HEK293 (cell line): ENCODE results near the gene ZNF524.
A peak's percentile ranks its signal among the peaks of the same experiment; 100 is the strongest.

Experiments used
- ATF2 ChIP-seq: fragments of 450-650 bp; formaldehyde crosslinking; IDR thresholded peaks from 2 replicates; pipeline ENCODE4 v1.5.1; 2016; ENCODE audit warnings: missing biosample characterization, missing genetic modification characterization, low read depth
- GLI4 ChIP-seq: fragments of 450-650 bp; formaldehyde crosslinking; IDR thresholded peaks from 2 replicates; pipeline ENCODE4 v1.5.1; 2016; ENCODE audit warnings: missing biosample characterization, missing genetic modification characterization
- KLF17 ChIP-seq: fragments of 450-650 bp; formaldehyde crosslinking; IDR thresholded peaks from 2 replicates; pipeline ENCODE4 v1.5.1; 2016; ENCODE audit warnings: missing biosample characterization, missing genetic modification characterization
- KLF7 ChIP-seq: fragments of 450-650 bp; formaldehyde crosslinking; IDR thresholded peaks from 2 replicates; pipeline ENCODE4 v1.5.1; 2016; ENCODE audit warnings: missing biosample characterization, missing genetic modification characterization, borderline replicate concordance
- KLF8 ChIP-seq: fragments of 450-650 bp; formaldehyde crosslinking; IDR thresholded peaks from 2 replicates; pipeline ENCODE4 v1.5.1; 2016; ENCODE audit warnings: missing biosample characterization, missing genetic modification characterization
- KLF9 ChIP-seq: fragments of 450-650 bp; formaldehyde crosslinking; IDR thresholded peaks from 2 replicates; pipeline ENCODE4 v1.5.1; 2016; ENCODE audit warnings: missing biosample characterization, missing genetic modification characterization, low read depth
- OSR2 ChIP-seq: fragments of 450-650 bp; formaldehyde crosslinking; IDR thresholded peaks from 2 replicates; pipeline ENCODE4 v1.5.1; 2016; ENCODE audit warnings: missing biosample characterization, missing genetic modification characterization
- REPIN1 ChIP-seq: fragments of 450-650 bp; formaldehyde crosslinking; IDR thresholded peaks from 2 replicates; pipeline ENCODE4 v1.5.1; 2017; ENCODE audit warnings: missing biosample characterization, missing genetic modification characterization, low read depth
- SETDB1 ChIP-seq: IDR thresholded peaks from one replicate; pipeline ENCODE4 v1.6.1; 2017; ENCODE audit warnings: mild to moderate bottlenecking, low read length, moderate library complexity, mixed read lengths; ENCODE audit not compliant: insufficient read length
- SP3 ChIP-seq: fragments of 450-650 bp; formaldehyde crosslinking; IDR thresholded peaks from 2 replicates; pipeline ENCODE4 v1.5.1; 2016; ENCODE audit warnings: missing biosample characterization, missing genetic modification characterization
- TSHZ1 ChIP-seq: fragments of 450-650 bp; formaldehyde crosslinking; IDR thresholded peaks from 2 replicates; pipeline ENCODE4 v1.5.1; 2016; ENCODE audit warnings: missing biosample characterization, missing genetic modification characterization, borderline replicate concordance
- WT1 ChIP-seq: fragments of 450-650 bp; formaldehyde crosslinking; IDR thresholded peaks from 2 replicates; pipeline ENCODE4 v1.5.1; 2016; ENCODE audit warnings: missing biosample characterization, missing genetic modification characterization
- YY1 ChIP-seq: fragments of 450-650 bp; formaldehyde crosslinking; IDR thresholded peaks from 2 replicates; pipeline ENCODE4 v1.5.1; 2018; ENCODE audit warnings: missing biosample characterization, missing genetic modification characterization
- ZEB2 ChIP-seq: fragments of 450-650 bp; formaldehyde crosslinking; IDR thresholded peaks from 2 replicates; pipeline ENCODE4 v1.5.1; 2016; ENCODE audit warnings: missing biosample characterization, missing genetic modification characterization
- ZFP69B ChIP-seq: fragments of 450-650 bp; formaldehyde crosslinking; IDR thresholded peaks from 2 replicates; pipeline ENCODE4 v1.5.1; 2016; ENCODE audit warnings: missing biosample characterization, missing genetic modification characterization
- ZNF148 ChIP-seq: fragments of 450-650 bp; formaldehyde crosslinking; IDR thresholded peaks from 2 replicates; pipeline ENCODE4 v1.5.0; 2017; ENCODE audit warnings: missing biosample characterization, missing genetic modification characterization, borderline replicate concordance
- ZNF157 ChIP-seq: fragments of 450-650 bp; formaldehyde crosslinking; IDR thresholded peaks from 2 replicates; pipeline ENCODE4 v1.5.1; 2016; ENCODE audit warnings: missing biosample characterization, missing genetic modification characterization
- ZNF214 ChIP-seq: fragments of 450-650 bp; formaldehyde crosslinking; IDR thresholded peaks from 2 replicates; pipeline ENCODE4 v1.5.1; 2017; ENCODE audit warnings: missing biosample characterization, mild to moderate bottlenecking, missing genetic modification characterization, borderline replicate concordance
- ZNF239 ChIP-seq: fragments of 450-650 bp; formaldehyde crosslinking; IDR thresholded peaks from 2 replicates; pipeline ENCODE4 v1.5.1; 2016; ENCODE audit warnings: missing biosample characterization, missing genetic modification characterization
- ZNF24 ChIP-seq: fragments of 450-650 bp; formaldehyde crosslinking; IDR thresholded peaks from 2 replicates; pipeline ENCODE4 v1.5.1; 2016; ENCODE audit warnings: missing biosample characterization, missing genetic modification characterization
- ZNF280D ChIP-seq: fragments of 450-650 bp; formaldehyde crosslinking; IDR thresholded peaks from 2 replicates; pipeline ENCODE4 v1.5.1; 2016; ENCODE audit warnings: missing biosample characterization, missing genetic modification characterization
- ZNF335 ChIP-seq: fragments of 450-650 bp; formaldehyde crosslinking; conservative IDR thresholded peaks from 2 replicates; pipeline ENCODE4 v1.5.1; 2016; ENCODE audit warnings: missing biosample characterization, missing genetic modification characterization
- ZNF37A ChIP-seq: fragments of 450-650 bp; IDR thresholded peaks from 2 replicates; pipeline ENCODE4 v1.5.1; 2018; ENCODE audit warnings: missing biosample characterization, missing genetic modification characterization
- ZNF398 ChIP-seq: fragments of 450-650 bp; formaldehyde crosslinking; IDR thresholded peaks from 2 replicates; pipeline ENCODE4 v1.5.1; 2017; ENCODE audit warnings: missing biosample characterization, missing genetic modification characterization
- ZNF585B ChIP-seq: fragments of 450-650 bp; formaldehyde crosslinking; IDR thresholded peaks from 2 replicates; pipeline ENCODE4 v1.5.1; 2016; ENCODE audit warnings: missing biosample characterization, missing genetic modification characterization
- ZNF600 ChIP-seq: fragments of 450-650 bp; formaldehyde crosslinking; IDR thresholded peaks from 2 replicates; pipeline ENCODE4 v1.5.1; 2016; ENCODE audit warnings: missing biosample characterization, missing genetic modification characterization

ZNF524 gene

GRCh38 chr19:55580628-55581144 is 19.4 kb upstream of the ZNF524 start, which contains the start of gene ZNF579 (continued):
- peak; percentile 76; the same call in 1 of the 2 replicates for TF ChIP-seq ZNF24
- TF ChIP-seq ZFP69B (tag by site-specific recombination), result peak; percentile 35; the same call in 1 of the 2 replicates
- no peak for TF ChIP-seq OSR2 (tag by site-specific recombination)
- no peak for TF ChIP-seq ZNF280D (tag by site-specific recombination)
- 0 out of 2 replicates have a peak, but pooled peaks have one; percentile 39 for TF ChIP-seq KLF17 (tag by site-specific recombination)
- no peak for TF ChIP-seq ZNF37A (tag by site-specific recombination)
- peak; percentile 46; the same call in 1 of the 2 replicates for TF ChIP-seq SP3 (tag by site-specific recombination)
- TF ChIP-seq WT1 (tag by site-specific recombination), result peak; percentile 37; the same call in 1 of the 2 replicates
- TF ChIP-seq ATF2, result no peak
- peak; percentile 78; the same call in 1 of the 2 replicates for TF ChIP-seq ZNF335 (tag by site-specific recombination)
- TF ChIP-seq KLF9, result no peak
- TF ChIP-seq ZNF239, result no peak
- no peak for TF ChIP-seq ZNF214
- TF ChIP-seq ZNF600 (tag by site-specific recombination), result no peak
- TF ChIP-seq TSHZ1 (tag by site-specific recombination), result 0 out of 2 replicates have a peak, but pooled peaks have one; percentile 24
- 0 out of 2 replicates have a peak, but pooled peaks have one; percentile 35 for TF ChIP-seq KLF7 (tag by site-specific recombination)
- TF ChIP-seq ZNF585B, result no peak
- TF ChIP-seq ZNF157 (tag by site-specific recombination), result no peak
- TF ChIP-seq KLF8 (tag by site-specific recombination), result peak; percentile 83
- TF ChIP-seq ZNF148, result no peak
- no peak for TF ChIP-seq ZEB2
- no peak for TF ChIP-seq SETDB1
- TF ChIP-seq YY1 (tag by site-specific recombination), result no peak
- TF ChIP-seq REPIN1, result peak; percentile 40; the same call in 1 of the 2 replicates
- TF ChIP-seq ZNF398, result peak; percentile 80
- TF ChIP-seq GLI4 (tag by site-specific recombination), result 0 out of 2 replicates have a peak, but pooled peaks have one; percentile 83
